Uterus (tissue), 4 donors: ENCODE data around the gene MTIF2. TPM values are rescaled to one million over a fixed set of nuclear protein-coding genes. Genes with fewer than 3 reads are reported as not detected.
A peak's percentile ranks its signal among the peaks of the same experiment; 100 is the strongest.
"Not testable (repeated sequence)": the region's sequence is repeated elsewhere in the genome, so short reads cannot be mapped to it uniquely, and the experiment has no call there.

Experiments
- DNase-seq, 2 donors: peaks; one replicate each; pipeline ENCODE4 v3.0.0-alpha.2; 2019 to 2020
- H3K27ac ChIP-seq, 2 donors: fragments of 200-600 bp; sonication (generic); 1 replicate in 1 of 2; 2 replicates in 1 of 2; pipeline ENCODE4 v1.5.1; 2016 to 2018
- H3K27me3 ChIP-seq, 2 donors: fragments of 200-600 bp; sonication (generic); one replicate each; pipeline ENCODE4 v1.5.1; 2018 to 2019; ENCODE audit warnings: control low read depth in 1 of 2
- H3K36me3 ChIP-seq, 2 donors: fragments of 200-600 bp; sonication (generic); one replicate each; pipeline ENCODE4 v1.5.1; 2019; ENCODE audit warnings: control low read depth in 1 of 2
- H3K4me1 ChIP-seq, 2 donors: fragments of 200-600 bp; sonication (generic); one replicate each; pipeline ENCODE4 v1.5.1; 2018 to 2019; ENCODE audit warnings: control low read depth in 1 of 2
- H3K4me3 ChIP-seq, 2 donors: fragments of 200-600 bp; sonication (generic); 1 replicate in 1 of 2; 2 replicates in 1 of 2; pipeline ENCODE4 v1.5.1; 2018 to 2019; ENCODE audit warnings: mild to moderate bottlenecking in 1 of 2
- H3K9me3 ChIP-seq, 2 donors: fragments of 200-600 bp; sonication (generic); one replicate each; pipeline ENCODE4 v1.5.1; 2019; ENCODE audit warnings: control low read depth in 1 of 2
- POLR2A ChIP-seq, 2 donors: fragments of 450-650 bp; IDR thresholded peaks; one replicate each; pipeline ENCODE4 v1.6.1; 2016; ENCODE audit warnings: antibody characterized with exemption in 2 of 2, mild to moderate bottlenecking in 1 of 2, moderate library complexity in 1 of 2
- intact Hi-C: fragments of 100-400 bp; cut with DNase I; formaldehyde crosslinking; loops from one replicate; pipeline ENCODE4 v1.15.1; 2023; ENCODE audit warnings: low total_unique reads
- total RNA-seq, 4 donors: library from RNA; depleted of rRNA in 3 of 4; stranded (reverse); fragments of >200 nt in 3 of 4; gene quantifications; one replicate each; pipeline versions ENCODE4 v1.1.0 to v1.2.4, GENCODE V29; 2014 to 2023
- TF ChIP-seq, protein P1 (sequence below), 4 experiments: fragments of 200-600 bp in 2 of 4; fragments of 450-650 bp in 2 of 4; sonication (generic) in 2 of 4; IDR thresholded peaks; one replicate each; pipeline ENCODE4 v1.5.1; 2016 to 2019; ENCODE audit warnings: antibody characterized with exemption in 4 of 4, mild to moderate bottlenecking in 2 of 4, moderate library complexity in 1 of 4
- donor health status: DM: yes; HTN: yes; CAD: no.

Gene MTIF2
- total RNA-seq, 4 donors from 2014 or later = 1.8 to 29.4 (median 12.8) TPM

DNA sequence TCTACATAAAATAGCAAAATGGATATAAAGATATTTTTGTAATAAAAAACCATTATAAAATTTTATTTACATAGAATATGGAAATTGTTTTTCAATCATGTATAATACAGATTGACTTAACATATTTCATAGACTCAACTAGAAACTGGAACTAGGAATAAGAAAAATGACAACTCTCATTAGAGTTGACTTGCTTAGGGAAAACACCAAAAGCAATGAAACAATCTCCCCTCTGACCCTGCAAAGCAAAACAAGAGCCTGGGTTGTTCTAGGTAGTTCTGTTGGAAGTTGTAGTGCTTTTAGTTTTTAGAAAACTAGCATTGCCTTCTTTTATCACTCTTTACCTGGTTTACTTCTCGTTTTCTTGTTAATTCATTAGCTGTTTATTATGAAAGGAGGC, 32.2 kb upstream of the MTIF2 start:
- H3K4me1 ChIP-seq = no peaks in the 10 kb centered on the region
- no peak overlapping the region for H3K27ac ChIP-seq
- DNase-seq = no peak
- TF ChIP-seq, protein P1, sequence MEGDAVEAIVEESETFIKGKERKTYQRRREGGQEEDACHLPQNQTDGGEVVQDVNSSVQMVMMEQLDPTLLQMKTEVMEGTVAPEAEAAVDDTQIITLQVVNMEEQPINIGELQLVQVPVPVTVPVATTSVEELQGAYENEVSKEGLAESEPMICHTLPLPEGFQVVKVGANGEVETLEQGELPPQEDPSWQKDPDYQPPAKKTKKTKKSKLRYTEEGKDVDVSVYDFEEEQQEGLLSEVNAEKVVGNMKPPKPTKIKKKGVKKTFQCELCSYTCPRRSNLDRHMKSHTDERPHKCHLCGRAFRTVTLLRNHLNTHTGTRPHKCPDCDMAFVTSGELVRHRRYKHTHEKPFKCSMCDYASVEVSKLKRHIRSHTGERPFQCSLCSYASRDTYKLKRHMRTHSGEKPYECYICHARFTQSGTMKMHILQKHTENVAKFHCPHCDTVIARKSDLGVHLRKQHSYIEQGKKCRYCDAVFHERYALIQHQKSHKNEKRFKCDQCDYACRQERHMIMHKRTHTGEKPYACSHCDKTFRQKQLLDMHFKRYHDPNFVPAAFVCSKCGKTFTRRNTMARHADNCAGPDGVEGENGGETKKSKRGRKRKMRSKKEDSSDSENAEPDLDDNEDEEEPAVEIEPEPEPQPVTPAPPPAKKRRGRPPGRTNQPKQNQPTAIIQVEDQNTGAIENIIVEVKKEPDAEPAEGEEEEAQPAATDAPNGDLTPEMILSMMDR (IDR thresholded peaks at IDR 0.05) = no peak
- TF ChIP-seq POLR2A (IDR thresholded peaks at IDR 0.05) = no peak
- intact Hi-C loops = no loop called here
- no peaks in the 10 kb centered on the region for H3K36me3 ChIP-seq
- H3K4me3 ChIP-seq = no peak overlapping the region
- no peaks in the 10 kb centered on the region for H3K27me3 ChIP-seq
- no peaks in the 10 kb centered on the region for H3K9me3 ChIP-seq

DNA sequence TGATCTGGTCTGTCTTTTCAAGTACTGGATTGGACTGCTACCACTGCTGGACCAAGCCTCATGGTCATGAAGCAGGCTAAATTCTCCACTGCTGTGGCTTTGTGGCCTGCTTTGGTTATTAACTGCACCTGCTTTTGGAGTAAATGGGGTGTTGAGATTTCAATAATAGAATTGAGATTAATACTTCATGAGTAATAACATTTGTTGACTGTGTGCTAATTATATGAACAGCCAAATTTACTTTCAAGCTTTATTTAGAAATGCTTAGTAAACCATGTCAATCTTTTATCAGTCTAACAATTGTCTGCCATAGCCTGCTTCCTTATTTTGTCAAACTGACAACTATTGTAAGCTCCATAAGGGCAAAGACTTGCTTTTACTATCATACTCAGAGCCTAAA, 27.4 kb upstream of the MTIF2 start:
- H3K36me3 ChIP-seq = no peaks in the 10 kb centered on the region
- no peak for TF ChIP-seq POLR2A (IDR thresholded peaks at IDR 0.05)
- TF ChIP-seq, protein P1 (IDR thresholded peaks at IDR 0.05) = no peak
- DNase-seq = no peak
- H3K27ac ChIP-seq = no peak overlapping the region
- intact Hi-C loops = no loop called here
- H3K27me3 ChIP-seq = no peaks in the 10 kb centered on the region
- H3K4me3 ChIP-seq = no peak overlapping the region
- no peaks in the 10 kb centered on the region for H3K4me1 ChIP-seq
- no peaks in the 10 kb centered on the region for H3K9me3 ChIP-seq

DNA sequence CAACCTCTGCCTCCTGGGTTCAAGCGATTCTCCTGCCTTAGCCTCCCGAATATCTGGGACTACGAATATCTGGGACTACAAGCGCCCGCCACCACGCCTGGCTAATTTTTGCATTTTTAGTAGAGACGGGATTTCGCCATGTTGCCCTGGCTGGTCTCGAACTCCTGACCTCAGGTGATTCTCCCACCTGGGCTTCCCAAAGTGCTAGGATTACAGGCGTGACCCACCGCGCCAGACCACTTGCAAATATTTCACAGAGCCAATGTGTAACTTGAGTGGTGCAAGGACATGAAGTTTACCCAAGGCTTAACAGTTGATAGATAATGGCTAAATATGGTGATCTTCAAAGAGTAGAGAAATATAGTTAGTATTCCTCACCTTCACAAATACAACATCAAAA, 14.1 kb upstream of the MTIF2 start:
- DNase-seq = no peak
- Histone ChIP-seq H3K27me3 (no peaks in the 10 kb centered on the region), H3K36me3 (no peaks in the 10 kb centered on the region), H3K4me1 (no peaks in the 10 kb centered on the region), H3K27ac (no peak overlapping the region), H3K9me3 (no peaks in the 10 kb centered on the region), H3K4me3 (no peak overlapping the region)
- TF ChIP-seq POLR2A (IDR thresholded peaks at IDR 0.05) = no peak
- TF ChIP-seq, protein P1 (IDR thresholded peaks at IDR 0.05) = no peak
- intact Hi-C loops = no loop called here

DNA sequence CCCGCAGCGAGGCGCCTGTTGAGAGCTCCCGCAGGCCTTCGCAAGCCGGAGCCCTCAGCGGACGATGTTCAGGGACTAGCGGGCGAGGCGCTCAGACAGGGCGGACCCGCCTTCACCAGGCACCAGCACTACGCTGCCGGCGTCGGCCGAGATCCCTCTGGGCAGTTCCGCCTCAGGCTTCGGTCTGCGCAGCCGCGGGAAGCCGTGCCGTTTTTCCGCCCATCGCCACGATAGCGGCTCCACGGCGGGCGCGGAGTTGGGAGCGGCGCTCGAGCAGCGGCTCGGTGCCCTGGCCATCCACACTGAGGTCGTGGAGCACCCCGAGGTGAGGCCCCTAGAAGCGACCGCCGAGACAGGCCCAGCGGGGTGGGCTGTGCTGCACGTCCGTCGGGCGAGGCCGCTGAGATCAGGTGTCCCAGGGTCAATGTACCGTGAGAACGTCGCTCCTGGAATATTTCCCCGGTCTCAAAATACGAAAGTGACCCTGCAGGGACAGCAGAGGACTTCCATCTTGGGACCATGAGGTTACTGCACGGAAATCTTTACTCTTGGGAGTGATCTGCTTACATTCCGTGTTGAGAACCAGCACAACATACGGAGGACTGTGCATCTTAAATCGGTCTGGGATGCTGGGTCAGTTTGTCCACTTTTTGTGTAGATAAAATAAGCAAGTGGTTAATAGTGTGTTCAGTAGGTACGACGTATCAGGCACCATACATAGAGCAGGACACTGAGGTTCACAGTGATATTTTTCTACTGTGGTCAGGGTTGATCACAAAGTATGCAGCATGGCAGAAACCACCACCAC, 13.3 kb upstream of the MTIF2 start:
- TF ChIP-seq, protein P1 (IDR thresholded peaks at IDR 0.05) = peak in 1 of 4 experiments; percentile 3
- peak; percentile 58 to 68 for TF ChIP-seq POLR2A (IDR thresholded peaks at IDR 0.05)
- H3K36me3 ChIP-seq = no peaks in the 10 kb centered on the region
- DNase-seq = peak; percentile 76 to 84
- H3K27me3 ChIP-seq = no peaks in the 10 kb centered on the region
- H3K27ac ChIP-seq = peak overlapping the region; percentile 92
- H3K4me1 ChIP-seq = no peaks in the 10 kb centered on the region
- H3K4me3 ChIP-seq = peak overlapping the region; percentile 63 to 66
- intact Hi-C loops = no loop called here
- H3K9me3 ChIP-seq = no peaks in the 10 kb centered on the region

DNA sequence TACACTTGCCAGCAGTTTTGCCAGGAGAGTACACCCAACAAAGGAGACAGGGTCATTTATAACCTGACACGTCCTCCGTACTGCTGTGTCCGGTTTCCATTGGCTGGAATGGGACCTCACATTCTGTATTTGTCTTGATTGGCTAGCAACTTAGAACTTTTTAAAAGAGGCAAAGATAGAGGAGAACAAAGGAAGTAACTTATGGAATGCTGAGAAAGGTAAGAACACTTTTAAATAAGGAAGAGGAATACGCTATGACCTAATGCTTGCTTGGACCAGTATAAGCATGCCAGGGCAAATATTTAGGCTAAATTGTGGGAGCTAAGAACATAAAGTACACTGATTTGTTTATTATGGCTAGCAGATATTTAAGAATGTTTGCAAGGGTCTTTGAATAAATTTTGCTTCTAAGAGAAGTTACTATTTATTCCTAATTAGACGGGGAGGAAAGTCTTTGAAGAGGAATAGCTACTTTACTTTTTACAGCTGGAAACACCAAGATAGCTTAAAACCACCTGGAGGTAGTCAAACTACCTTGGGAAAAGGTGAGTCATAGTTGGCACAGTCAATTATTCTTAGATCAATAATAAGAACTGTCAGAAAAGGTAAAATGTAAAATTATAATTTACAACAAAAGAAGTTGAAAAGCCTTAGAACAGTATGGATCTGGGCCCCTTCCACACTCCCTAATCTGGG, 12.0 kb upstream of the MTIF2 start:
- H3K9me3 ChIP-seq, H3K36me3 ChIP-seq, H3K27me3 ChIP-seq, intact Hi-C loops, H3K4me1 ChIP-seq, DNase-seq, H3K4me3 ChIP-seq: not testable (repeated sequence)
- H3K27ac ChIP-seq = peak overlapping the region in 1 of 2 donors; percentile 92

DNA sequence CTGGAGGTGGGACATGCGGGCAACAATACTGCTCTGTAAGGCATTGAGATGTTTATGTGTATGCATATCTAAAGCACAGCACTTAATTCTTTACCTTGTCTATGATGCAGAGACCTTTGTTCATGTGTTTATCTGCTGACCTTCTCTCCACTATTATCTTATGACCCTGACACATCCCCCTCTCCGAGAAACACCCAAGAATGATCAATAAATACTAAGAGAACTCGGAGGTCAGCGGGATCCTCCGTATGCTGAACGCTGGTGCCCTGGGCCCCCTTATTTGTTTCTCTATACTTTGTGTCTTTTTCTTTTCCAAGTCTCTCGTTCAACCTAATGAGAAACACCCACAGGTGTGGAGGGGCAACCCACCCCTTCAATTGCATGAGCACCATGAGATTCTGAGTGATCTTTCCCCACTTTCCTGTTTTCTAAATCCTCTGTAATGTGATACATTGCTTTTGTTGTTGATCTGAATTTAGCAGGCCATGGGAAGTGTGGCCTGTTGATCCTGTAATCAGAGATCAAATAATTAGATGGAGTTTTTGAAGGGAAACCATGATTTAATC, 10.9 kb upstream of the MTIF2 start:
- H3K27ac ChIP-seq, DNase-seq, H3K4me3 ChIP-seq, H3K4me1 ChIP-seq, H3K27me3 ChIP-seq, H3K36me3 ChIP-seq, H3K9me3 ChIP-seq, intact Hi-C loops: not testable (repeated sequence)

DNA sequence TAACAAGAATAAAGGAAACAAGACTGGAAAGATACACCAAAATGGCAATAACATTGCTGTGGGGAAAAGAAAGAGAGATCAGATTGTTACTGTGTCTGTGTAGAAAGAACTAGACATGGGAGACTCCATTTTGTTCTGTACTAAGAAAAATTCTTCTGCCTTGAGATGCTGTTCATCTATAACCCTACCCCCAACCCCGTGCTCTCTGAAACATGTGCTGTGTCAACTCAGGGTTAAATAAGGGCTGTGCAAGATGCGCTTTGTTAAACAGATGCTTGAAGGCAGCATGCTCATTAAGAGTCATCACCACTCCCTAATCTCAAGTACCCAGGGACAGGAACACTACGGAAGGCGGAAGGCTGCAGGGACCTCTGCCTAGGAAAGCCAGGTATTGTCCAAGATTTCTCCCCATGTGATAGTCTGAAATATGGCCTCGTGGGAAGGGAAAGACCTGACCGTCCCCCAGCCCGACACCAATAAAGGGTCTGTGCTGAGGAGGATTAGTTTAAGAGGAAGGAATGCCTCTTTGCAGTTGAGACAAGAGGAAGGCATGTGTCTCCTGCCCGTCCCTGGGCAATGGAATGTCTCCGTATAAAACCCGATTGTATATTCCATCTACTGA, 10.3 kb upstream of the MTIF2 start:
- H3K4me1 ChIP-seq, H3K9me3 ChIP-seq, intact Hi-C loops, H3K27me3 ChIP-seq, H3K27ac ChIP-seq, DNase-seq, H3K4me3 ChIP-seq, H3K36me3 ChIP-seq: not testable (repeated sequence)
